ENCODE data around the gene TUBB2B. TPM values are rescaled to one million over a fixed set of nuclear protein-coding genes. Genes with fewer than 3 reads are reported as not detected.

Gene TUBB2B
- total and polyA plus RNA-seq, 9 of the 15 experiments (the other 6 are each of a cell fraction or from before 2014, with no cell fraction given): 0.11 to 9.7 (median 4.6) TPM

- TF ChIP-seq ZBTB40 (IDR thresholded peaks at IDR 0.05) (no peak), ZBTB40 (CRISPR knock-in tag; IDR thresholded peaks at IDR 0.05) (no peak), ZNF408 (CRISPR knock-in tag; IDR thresholded peaks at IDR 0.05; ENCODE audit: low read depth) (no peak), ZNF224 (CRISPR knock-in tag; IDR thresholded peaks at IDR 0.05) (no peak), MEF2A (IDR thresholded peaks at IDR 0.05; ENCODE audit: control insufficient read depth, low read depth, low read length) (no peak), ETV1 (tag; conservative IDR thresholded peaks at IDR 0.05; ENCODE audit: low read depth) (no peak), ZBTB8A (IDR thresholded peaks at IDR 0.05; ENCODE audit: partially characterized antibody) (no peak), SREBF1 (IDR thresholded peaks at IDR 0.05; ENCODE audit: borderline replicate concordance, low read depth, low read length) (no peak), POLR2G (IDR thresholded peaks at IDR 0.05; ENCODE audit: low read depth, low read length) (no peak), RFX1 (IDR thresholded peaks at IDR 0.05) (peak; percentile 86), ZNF75A (CRISPR knock-in tag; IDR thresholded peaks at IDR 0.05) (no peak), ZNF699 (CRISPR knock-in tag; IDR thresholded peaks at IDR 0.05; ENCODE audit: insufficient replicate concordance) (no peak), KLF1 (tag; IDR thresholded peaks at IDR 0.05) (no peak), ZNF644 (tag; IDR thresholded peaks at IDR 0.05; ENCODE audit: low read depth) (no peak), CBFB (CRISPR knock-in tag; IDR thresholded peaks at IDR 0.05) (no peak)
- TF ChIP-seq, protein P1, sequence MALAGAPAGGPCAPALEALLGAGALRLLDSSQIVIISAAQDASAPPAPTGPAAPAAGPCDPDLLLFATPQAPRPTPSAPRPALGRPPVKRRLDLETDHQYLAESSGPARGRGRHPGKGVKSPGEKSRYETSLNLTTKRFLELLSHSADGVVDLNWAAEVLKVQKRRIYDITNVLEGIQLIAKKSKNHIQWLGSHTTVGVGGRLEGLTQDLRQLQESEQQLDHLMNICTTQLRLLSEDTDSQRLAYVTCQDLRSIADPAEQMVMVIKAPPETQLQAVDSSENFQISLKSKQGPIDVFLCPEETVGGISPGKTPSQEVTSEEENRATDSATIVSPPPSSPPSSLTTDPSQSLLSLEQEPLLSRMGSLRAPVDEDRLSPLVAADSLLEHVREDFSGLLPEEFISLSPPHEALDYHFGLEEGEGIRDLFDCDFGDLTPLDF (CRISPR knock-in tag; IDR thresholded peaks at IDR 0.05): no peak
Observed at GRCh38 chr6:3230900-3231246, 3.4 kb upstream of the TUBB2B start (continued).
